Astrocyte (in vitro differentiated cells and primary cell): Measurements from ENCODE around the gene FANCL. TPM values are rescaled to one million over a fixed set of nuclear protein-coding genes. Genes with fewer than 3 reads are reported as not detected.

Experiments
- DNase-seq: peaks from one replicate; pipeline ENCODE4 v3.0.0-alpha.2; 2010; ENCODE audit warnings: low read depth
- FAIRE-seq: peaks from 2 replicates; lab custom pipeline; 2011; peaks lifted over from hg19 to GRCh38; lab: Jason Lieb, UNC
- H2AFZ ChIP-seq: 2 replicates; pipeline ENCODE4 v1.6.0; 2012; ENCODE audit warnings: low read depth, low read length, inconsistent platforms
- H3K27ac ChIP-seq: 2 replicates; pipeline ENCODE4 v1.5.1; 2011; ENCODE audit warnings: low read depth, low read length, inconsistent platforms
- H3K27me3 ChIP-seq: 2 replicates; pipeline ENCODE4 v1.6.0; 2011; ENCODE audit warnings: low read length, inconsistent platforms; ENCODE audit not compliant: insufficient read depth
- H3K36me3 ChIP-seq: 2 replicates; pipeline ENCODE4 v1.5.1; 2011; ENCODE audit warnings: low read length, inconsistent platforms; ENCODE audit not compliant: insufficient read depth
- H3K4me1 ChIP-seq: 2 replicates; pipeline ENCODE4 v1.5.1; 2011; ENCODE audit warnings: low read length, inconsistent platforms; ENCODE audit not compliant: insufficient read depth
- H3K4me2 ChIP-seq: 2 replicates; pipeline ENCODE4 v1.6.0; 2012; ENCODE audit warnings: low read length, inconsistent platforms
- H3K4me3 ChIP-seq: 2 replicates; pipeline ENCODE4 v1.5.1; 2011; ENCODE audit warnings: low read depth, mild to moderate bottlenecking, low read length, inconsistent platforms; ENCODE audit not compliant: insufficient read depth
- H3K79me2 ChIP-seq: 2 replicates; pipeline ENCODE4 v1.6.0; 2012; ENCODE audit warnings: mild to moderate bottlenecking, low read length, inconsistent platforms; ENCODE audit not compliant: insufficient read depth
- H3K9ac ChIP-seq: 2 replicates; pipeline ENCODE4 v1.6.0; 2012; ENCODE audit warnings: mild to moderate bottlenecking, low read length, inconsistent platforms
- H3K9me3 ChIP-seq: 2 replicates; pipeline ENCODE4 v1.5.1; 2012; ENCODE audit warnings: low read depth, mild to moderate bottlenecking, low read length, inconsistent platforms; ENCODE audit not compliant: insufficient read depth
- H4K20me1 ChIP-seq: 2 replicates; pipeline ENCODE4 v1.6.0; 2012; ENCODE audit warnings: low read length, inconsistent platforms; ENCODE audit not compliant: insufficient read depth
- H3K27ac Mint-ChIP-seq: one replicate; pipeline ENCODE4 v1.8.0; 2021; ENCODE audit warnings: mild to moderate bottlenecking, mixed read lengths; ENCODE audit not compliant: unreplicated experiment
- H3K27me3 Mint-ChIP-seq: one replicate; pipeline ENCODE4 v1.8.0; 2021; ENCODE audit warnings: low read depth, mixed read lengths; ENCODE audit not compliant: unreplicated experiment
- H3K36me3 Mint-ChIP-seq: one replicate; pipeline ENCODE4 v1.8.0; 2021; ENCODE audit warnings: low read depth, mixed read lengths; ENCODE audit not compliant: unreplicated experiment
- H3K4me1 Mint-ChIP-seq: one replicate; pipeline ENCODE4 v1.8.0; 2021; ENCODE audit warnings: low read depth, mixed read lengths; ENCODE audit not compliant: unreplicated experiment
- H3K4me3 Mint-ChIP-seq: one replicate; pipeline ENCODE4 v1.8.0; 2021; ENCODE audit warnings: mild to moderate bottlenecking, moderate library complexity, mixed read lengths; ENCODE audit not compliant: unreplicated experiment
- H3K9me3 Mint-ChIP-seq: one replicate; pipeline ENCODE4 v1.8.0; 2021; ENCODE audit warnings: mild to moderate bottlenecking, mixed read lengths; ENCODE audit not compliant: unreplicated experiment
- CTCF ChIP-seq: IDR thresholded peaks from 2 replicates; pipeline ENCODE4 v1.5.1; 2011; ENCODE audit warnings: low read depth, mild to moderate bottlenecking, inconsistent platforms, low read length, moderate library complexity; ENCODE audit not compliant: insufficient read depth
- EZH2 ChIP-seq: IDR thresholded peaks from 2 replicates; pipeline ENCODE4 v1.6.1; 2012; ENCODE audit warnings: mild to moderate bottlenecking, low read length, inconsistent platforms; ENCODE audit not compliant: insufficient read depth
- total RNA-seq: library from RNA; stranded (reverse); gene quantifications from 2 replicates; pipeline ENCODE4 v1.2.1, GENCODE V29; 2021

FANCL gene
- total RNA-seq, 1 donor from 2014 or later: 10.7 TPM

- H3K36me3 ChIP-seq: no peaks in the 10 kb centered on the region
- H3K9me3 Mint-ChIP-seq: no peaks in the 10 kb centered on the region
- no peaks in the 10 kb centered on the region for H3K27me3 Mint-ChIP-seq
- no peak overlapping the region for H3K4me3 ChIP-seq
- H3K4me3 Mint-ChIP-seq: no peak overlapping the region
- no peak overlapping the region for H3K27ac ChIP-seq
- no peaks in the 10 kb centered on the region for H3K79me2 ChIP-seq
- peaks cover 32% of the 10 kb centered on the region for H3K4me1 Mint-ChIP-seq
- TF ChIP-seq EZH2: no peak
- no peak for TF ChIP-seq CTCF
- no peak for FAIRE-seq
- no peak overlapping the region for H3K9ac ChIP-seq
- H3K9me3 ChIP-seq: no peaks in the 10 kb centered on the region
- H2AFZ ChIP-seq: no peak overlapping the region
- peaks cover 6% of the 10 kb centered on the region for H3K36me3 Mint-ChIP-seq
- no peaks in the 10 kb centered on the region for H3K27me3 ChIP-seq
- H4K20me1 ChIP-seq: no peaks in the 10 kb centered on the region
- no peak for DNase-seq
- no peak overlapping the region for H3K4me2 ChIP-seq
- H3K27ac Mint-ChIP-seq: no peak overlapping the region
- peaks cover 16% of the 10 kb centered on the region for H3K4me1 ChIP-seq
Measured at GRCh38 chr2:58110765-58111164, 130.4 kb downstream of the FANCL start.

GRCh38 chr2:58109481-58109880, 131.6 kb downstream of the FANCL start:
- TF ChIP-seq CTCF (no peak), EZH2 (no peak)
- no peak overlapping the region for H3K4me3 Mint-ChIP-seq
- Histone ChIP-seq H3K4me3 (no peak overlapping the region), H3K4me2 (no peak overlapping the region), H3K27me3 (no peaks in the 10 kb centered on the region), H3K9me3 (no peaks in the 10 kb centered on the region), H3K79me2 (no peaks in the 10 kb centered on the region), H3K4me1 (peaks cover 16% of the 10 kb centered on the region), H3K27ac (no peak overlapping the region), H3K9ac (no peak overlapping the region), H2AFZ (no peak overlapping the region), H3K36me3 (no peaks in the 10 kb centered on the region), H4K20me1 (no peaks in the 10 kb centered on the region)
- no peaks in the 10 kb centered on the region for H3K27me3 Mint-ChIP-seq
- no peak for DNase-seq
- H3K27ac Mint-ChIP-seq: no peak overlapping the region
- H3K4me1 Mint-ChIP-seq: peaks cover 32% of the 10 kb centered on the region
- H3K9me3 Mint-ChIP-seq: no peaks in the 10 kb centered on the region
- FAIRE-seq: no peak
- peaks cover 6% of the 10 kb centered on the region for H3K36me3 Mint-ChIP-seq

Other genes with a start within 250 kb of the FANCL start
- gene VRK2, start 194.5 kb downstream of the FANCL start, total RNA-seq: 28.6 and 28.9 TPM in 2 replicates